Esophagus squamous epithelium (tissue), 4 donors: ENCODE results near the gene NPNT.

Source experiments
- CTCF ChIP-seq, 6 experiments: fragments of 450-650 bp in 4 of 6; fragments of 200-600 bp in 2 of 6; sonication (generic) in 2 of 6; IDR thresholded peaks; one replicate each; pipeline ENCODE4 v1.5.1; 2016 to 2019; ENCODE audit warnings: antibody characterized with exemption in 6 of 6, mild to moderate bottlenecking in 4 of 6, moderate library complexity in 4 of 6
- POLR2A ChIP-seq, 4 donors: fragments of 450-650 bp; IDR thresholded peaks; one replicate each; pipeline ENCODE4 v1.6.1; 2017; ENCODE audit warnings: antibody characterized with exemption in 4 of 4, mild to moderate bottlenecking in 4 of 4, moderate library complexity in 3 of 4

- no peak for TF ChIP-seq CTCF (IDR thresholded peaks at IDR 0.05)
- no peak for TF ChIP-seq POLR2A (IDR thresholded peaks at IDR 0.05)
These were observed 17.4 kb downstream of the NPNT start for GRCh38 chr4:105912633-105913032.
